HUDEP-2 (cell line): ENCODE measurements around the gene NT5DC3.

Experiments
- DNase-seq, 76 experiments: peaks; one replicate each; lab custom pipeline; 2025; ENCODE audit not compliant: unreplicated experiment in 76 of 76; lab: John Stamatoyannopoulos, UW

Gene NT5DC3

GRCh38 chr12:103833095-103833775, 7.8 kb downstream of the NT5DC3 start:
- DNase-seq, result no peak

- DNase-seq, result no peak
Measured at GRCh38 chr12:103832048-103832997, 8.7 kb downstream of the NT5DC3 start.

GRCh38 chr12:103830730-103831320, 10.2 kb downstream of the NT5DC3 start:
- no peak for DNase-seq

- no peak for DNase-seq
Measured at GRCh38 chr12:103830025-103830725, 10.9 kb downstream of the NT5DC3 start.

GRCh38 chr12:103829092-103829491, 11.9 kb downstream of the NT5DC3 start:
- DNase-seq, result no peak

GRCh38 chr12:103827911-103828391, 13.1 kb downstream of the NT5DC3 start:
- no peak for DNase-seq

- no peak for DNase-seq
Measured at GRCh38 chr12:103824845-103825244, 16.2 kb downstream of the NT5DC3 start.

GRCh38 chr12:103824290-103824689, 16.7 kb downstream of the NT5DC3 start:
- DNase-seq, result no peak

- DNase-seq, result no peak
Measured at GRCh38 chr12:103823871-103824270, 17.2 kb downstream of the NT5DC3 start.

- DNase-seq, result no peak
Measured at GRCh38 chr12:103821773-103822172, 19.3 kb downstream of the NT5DC3 start.

GRCh38 chr12:103820881-103821489, 20.0 kb downstream of the NT5DC3 start:
- no peak for DNase-seq

GRCh38 chr12:103820361-103820760, 20.7 kb downstream of the NT5DC3 start:
- no peak for DNase-seq

GRCh38 chr12:103819892-103820291, 21.1 kb downstream of the NT5DC3 start:
- DNase-seq, result no peak

GRCh38 chr12:103819312-103819711, 21.7 kb downstream of the NT5DC3 start:
- DNase-seq, result no peak

- DNase-seq, result no peak
Measured at GRCh38 chr12:103817791-103818190, 23.2 kb downstream of the NT5DC3 start.

- no peak for DNase-seq
Measured at GRCh38 chr12:103816663-103817062, 24.4 kb downstream of the NT5DC3 start.

- DNase-seq, result no peak
Measured at GRCh38 chr12:103814436-103814835, 26.6 kb downstream of the NT5DC3 start.

- no peak for DNase-seq
Measured at GRCh38 chr12:103813949-103814348, 27.1 kb downstream of the NT5DC3 start.

- DNase-seq, result no peak
Measured at GRCh38 chr12:103813426-103813825, 27.6 kb downstream of the NT5DC3 start.

- no peak for DNase-seq
Measured at GRCh38 chr12:103812789-103813188, 28.2 kb downstream of the NT5DC3 start.
